ENCODE data around the gene SH3D19. TPM values are rescaled to one million over a fixed set of nuclear protein-coding genes. Genes with fewer than 3 reads are reported as not detected.
"Not testable (repeated sequence)": the region's sequence is repeated elsewhere in the genome, so short reads cannot be mapped to it uniquely, and the experiment has no call there.

The SH3D19 gene
- polyA plus RNA-seq, 2 donors: 19.1 to 22.8 TPM

DNA sequence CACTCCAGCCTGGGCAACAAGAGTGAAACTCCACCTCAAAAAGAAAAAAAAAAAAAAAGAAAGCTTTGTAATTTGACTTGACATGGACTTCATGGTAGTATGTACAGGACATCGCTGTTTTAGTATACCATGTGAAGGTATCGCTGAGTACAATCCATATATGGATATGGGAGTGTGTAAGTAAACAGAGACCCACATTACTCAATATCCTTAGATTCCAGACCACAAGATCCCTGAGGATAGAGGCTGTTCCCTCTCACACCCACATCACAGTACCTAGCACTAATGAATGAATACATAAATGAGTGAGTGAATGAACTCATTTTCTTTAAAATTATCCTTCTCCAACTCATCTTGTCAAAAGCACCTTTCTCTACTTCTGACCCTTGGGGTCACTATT is 234.4 kb downstream of the SH3D19 start:
- H3K4me1 ChIP-seq (ENCODE audit: control insufficient read depth in 2 of 2, insufficient read depth in 2 of 2, low read length in 1 of 2): no peaks in the 10 kb centered on the region

GRCh38 chr4:151087467-151087866 is 237.9 kb downstream of the SH3D19 start:
- WGBS, 2 donors: 83 to 85% methylated on average over 8 of the region's 8 CpGs
- H3K36me3 ChIP-seq (ENCODE audit: control insufficient read depth in 2 of 2, insufficient read depth in 2 of 2, low read length in 1 of 2): no peaks in the 10 kb centered on the region
- no peaks in the 10 kb centered on the region for H3K27me3 ChIP-seq (ENCODE audit: control insufficient read depth in 1 of 2, insufficient read depth in 2 of 2, low read length in 2 of 2)
- H3K27ac ChIP-seq (ENCODE audit: low read depth in 2 of 2, low read length in 1 of 2): no peak overlapping the region
- no peaks in the 10 kb centered on the region for H3K9me3 ChIP-seq (ENCODE audit: control insufficient read depth in 2 of 2, insufficient read depth in 1 of 2, low read depth in 1 of 2, low read length in 1 of 2)
- H3K4me1 ChIP-seq (ENCODE audit: control insufficient read depth in 2 of 2, insufficient read depth in 2 of 2, low read length in 1 of 2): no peaks in the 10 kb centered on the region
- no peak overlapping the region for H3K4me3 ChIP-seq (ENCODE audit: low read depth in 1 of 2, low read length in 2 of 2)

More for the DNA sequence above, 234.4 kb downstream of the SH3D19 start:
- Histone ChIP-seq H3K27ac (ENCODE audit: low read depth in 2 of 2, low read length in 1 of 2) (no peak overlapping the region), H3K4me3 (ENCODE audit: low read depth in 1 of 2, low read length in 2 of 2) (no peak overlapping the region), H3K9me3 (ENCODE audit: control insufficient read depth in 2 of 2, insufficient read depth in 1 of 2, low read depth in 1 of 2, low read length in 1 of 2) (no peaks in the 10 kb centered on the region), H3K27me3 (ENCODE audit: control insufficient read depth in 1 of 2, insufficient read depth in 2 of 2, low read length in 2 of 2) (no peaks in the 10 kb centered on the region), H3K36me3 (ENCODE audit: control insufficient read depth in 2 of 2, insufficient read depth in 2 of 2, low read length in 1 of 2) (no peaks in the 10 kb centered on the region)
- WGBS, 2 donors: 82 to 93% methylated on average over 2 of the region's 2 CpGs

DNA sequence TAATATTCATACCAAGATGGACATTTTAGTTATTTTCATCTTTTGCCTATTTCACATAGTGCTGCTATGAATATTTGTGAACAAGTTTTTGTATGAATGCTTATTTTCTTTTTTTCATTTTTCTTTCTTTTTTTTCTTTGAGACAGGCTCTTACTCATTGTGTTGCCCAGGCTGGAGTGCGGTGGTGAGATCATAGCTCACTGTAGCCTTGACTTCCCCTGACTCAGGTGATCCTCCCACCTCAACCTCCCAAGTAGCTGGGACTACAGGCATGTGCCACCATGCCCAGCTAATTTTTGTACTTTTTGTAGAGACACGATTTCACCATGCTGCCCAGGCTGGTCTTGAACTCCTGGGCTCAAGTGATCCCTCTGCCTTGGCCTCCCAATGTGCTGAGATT is 247.4 kb downstream of the SH3D19 start:
- H3K4me1 ChIP-seq (ENCODE audit: control insufficient read depth in 2 of 2, insufficient read depth in 2 of 2, low read length in 1 of 2); H3K36me3 ChIP-seq (ENCODE audit: control insufficient read depth in 2 of 2, insufficient read depth in 2 of 2, low read length in 1 of 2); H3K27ac ChIP-seq (ENCODE audit: low read depth in 2 of 2, low read length in 1 of 2); H3K27me3 ChIP-seq (ENCODE audit: control insufficient read depth in 1 of 2, insufficient read depth in 2 of 2, low read length in 2 of 2); H3K9me3 ChIP-seq (ENCODE audit: control insufficient read depth in 2 of 2, insufficient read depth in 1 of 2, low read depth in 1 of 2, low read length in 1 of 2); H3K4me3 ChIP-seq (ENCODE audit: low read depth in 1 of 2, low read length in 2 of 2): not testable (repeated sequence)
- WGBS, 2 donors: 70 to 83% methylated on average over 2 of the region's 2 CpGs

DNA sequence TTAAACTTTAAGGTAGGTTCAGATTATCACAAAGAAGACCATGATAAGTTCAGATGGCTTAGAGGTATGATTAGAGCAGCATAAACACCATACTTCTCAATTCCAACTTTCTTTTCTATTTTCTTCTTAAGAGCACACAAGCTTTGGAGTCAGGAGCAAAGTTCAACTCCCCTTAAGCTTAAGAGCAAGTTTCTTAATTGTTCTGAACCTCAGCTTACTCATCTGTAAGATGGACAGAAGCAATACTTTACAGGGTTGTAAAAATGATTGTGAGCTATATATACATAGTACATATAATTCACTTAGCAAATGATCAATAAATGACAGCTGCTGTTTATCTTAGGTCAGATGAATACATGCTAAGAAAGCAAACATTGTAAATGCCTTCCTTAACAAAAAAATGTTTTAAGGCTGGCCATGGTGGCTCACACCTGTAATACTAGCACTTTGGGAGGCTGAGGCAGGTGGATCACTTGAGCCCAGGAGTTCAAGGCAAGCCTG is 250.9 kb downstream of the SH3D19 start:
- no peaks in the 10 kb centered on the region for H3K4me1 ChIP-seq (ENCODE audit: control insufficient read depth in 2 of 2, insufficient read depth in 2 of 2, low read length in 1 of 2)

More for the DNA sequence above, 250.9 kb downstream of the SH3D19 start:
- Histone ChIP-seq H3K36me3 (ENCODE audit: control insufficient read depth in 2 of 2, insufficient read depth in 2 of 2, low read length in 1 of 2) (no peaks in the 10 kb centered on the region), H3K4me3 (ENCODE audit: low read depth in 1 of 2, low read length in 2 of 2) (no peak overlapping the region), H3K27me3 (ENCODE audit: control insufficient read depth in 1 of 2, insufficient read depth in 2 of 2, low read length in 2 of 2) (no peaks in the 10 kb centered on the region), H3K9me3 (ENCODE audit: control insufficient read depth in 2 of 2, insufficient read depth in 1 of 2, low read depth in 1 of 2, low read length in 1 of 2) (no peaks in the 10 kb centered on the region), H3K27ac (ENCODE audit: low read depth in 2 of 2, low read length in 1 of 2) (no peak overlapping the region)

Other genes with a start within 250 kb of the SH3D19 start
- gene RPS3A, start 226.0 kb downstream of the SH3D19 start, polyA plus RNA-seq: 1,000 to 10,000 TPM; 1,995 to 2,736 TPM
- not detected for gene PRSS48, start 48.4 kb downstream of the SH3D19 start, polyA plus RNA-seq
- 1 to 10 TPM; 4.6 to 5.4 TPM for gene FHIP1A, start 83.6 kb upstream of the SH3D19 start, polyA plus RNA-seq